ENCODE results near the gene LAMP2. TPM values are rescaled to one million over a fixed set of nuclear protein-coding genes. Genes with fewer than 3 reads are reported as not detected.

The LAMP2 gene
- total and polyA plus RNA-seq, 9 of the 15 experiments (the other 6 are each of a cell fraction or from before 2014, with no cell fraction given), result 22.3 to 77.7 (median 48.6) TPM

DNA sequence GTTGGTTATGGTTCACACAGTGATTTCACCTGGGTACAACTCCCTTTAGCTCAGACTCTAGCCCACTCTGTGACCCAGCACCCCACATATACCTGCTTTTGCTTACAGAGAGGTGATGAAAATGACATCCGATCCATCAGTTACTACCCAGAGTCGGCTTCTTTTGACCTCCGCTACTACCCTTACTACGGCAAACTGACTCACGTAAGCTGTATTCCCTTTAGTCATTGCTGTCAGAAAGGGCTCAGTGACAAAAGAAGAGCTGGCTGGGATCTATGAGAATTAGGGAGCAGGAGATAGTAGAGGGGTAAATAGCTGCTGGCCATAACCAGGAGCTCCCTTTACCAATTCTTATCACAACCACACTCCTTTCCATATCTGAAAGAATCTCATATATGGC lies 90.5 kb downstream of the LAMP2 start:
- no peak for DNase-seq (ENCODE audit: extremely low read depth in 1 of 4, low spot score in 3 of 4)
- H3K27ac ChIP-seq (ENCODE audit: extremely low read depth, low read depth, low read length), result no peak overlapping the region
- intact Hi-C loops (cut with micrococcal nuclease), result no loop called here

More for the DNA sequence above, 90.5 kb downstream of the LAMP2 start:
- ATAC-seq, result no peak
- Histone ChIP-seq H3K9me1 (ENCODE audit: control insufficient read depth, insufficient read depth, low read length) (no peaks in the 10 kb centered on the region), H3K9ac (ENCODE audit: insufficient read depth in 1 of 2, low read depth in 2 of 2, low read length in 2 of 2) (no peak overlapping the region), H3K79me2 (ENCODE audit: control insufficient read depth, insufficient read depth, low read length) (no peaks in the 10 kb centered on the region), H3K4me3 (no peak overlapping the region), H3K27me3 (ENCODE audit: control insufficient read depth in 2 of 2, insufficient read depth in 2 of 2, low read length in 2 of 2) (peaks cover 0 to 7% of the 10 kb centered on the region in 2 experiments; a peak in 1 of 5 replicates), H2AFZ (ENCODE audit: low read depth, low read length) (no peak overlapping the region), H4K20me1 (replicated peaks; ENCODE audit: control insufficient read depth, insufficient read depth, low read length) (no peaks in the 10 kb centered on the region), H3K36me3 (ENCODE audit: control insufficient read depth, insufficient read depth, low read length) (no peaks in the 10 kb centered on the region), H3K4me2 (ENCODE audit: insufficient read depth, low read length) (no peak overlapping the region), H3K9me3 (replicated peaks; ENCODE audit: control insufficient read depth, insufficient read depth, low read depth, low read length) (no peaks in the 10 kb centered on the region), H3K4me1 (replicated peaks in 1 of 2; ENCODE audit: control insufficient read depth in 2 of 2, insufficient read depth in 2 of 2, low read length in 2 of 2) (no peaks in the 10 kb centered on the region)
- FAIRE-seq, result no peak
- TF ChIP-seq ELF1 (tag; IDR thresholded peaks at IDR 0.05) (no peak), CREM (IDR thresholded peaks at IDR 0.05; ENCODE audit: low read depth) (no peak), BRCA1 (IDR thresholded peaks at IDR 0.05) (no peak), BRCA1 (CRISPR knock-in tag; IDR thresholded peaks at IDR 0.05) (no peak)
- TF ChIP-seq, protein P1, sequence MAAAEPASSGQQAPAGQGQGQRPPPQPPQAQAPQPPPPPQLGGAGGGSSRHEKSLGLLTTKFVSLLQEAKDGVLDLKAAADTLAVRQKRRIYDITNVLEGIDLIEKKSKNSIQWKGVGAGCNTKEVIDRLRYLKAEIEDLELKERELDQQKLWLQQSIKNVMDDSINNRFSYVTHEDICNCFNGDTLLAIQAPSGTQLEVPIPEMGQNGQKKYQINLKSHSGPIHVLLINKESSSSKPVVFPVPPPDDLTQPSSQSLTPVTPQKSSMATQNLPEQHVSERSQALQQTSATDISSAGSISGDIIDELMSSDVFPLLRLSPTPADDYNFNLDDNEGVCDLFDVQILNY (CRISPR knock-in tag; IDR thresholded peaks at IDR 0.05), result no peak
- TF ChIP-seq, protein P2, sequence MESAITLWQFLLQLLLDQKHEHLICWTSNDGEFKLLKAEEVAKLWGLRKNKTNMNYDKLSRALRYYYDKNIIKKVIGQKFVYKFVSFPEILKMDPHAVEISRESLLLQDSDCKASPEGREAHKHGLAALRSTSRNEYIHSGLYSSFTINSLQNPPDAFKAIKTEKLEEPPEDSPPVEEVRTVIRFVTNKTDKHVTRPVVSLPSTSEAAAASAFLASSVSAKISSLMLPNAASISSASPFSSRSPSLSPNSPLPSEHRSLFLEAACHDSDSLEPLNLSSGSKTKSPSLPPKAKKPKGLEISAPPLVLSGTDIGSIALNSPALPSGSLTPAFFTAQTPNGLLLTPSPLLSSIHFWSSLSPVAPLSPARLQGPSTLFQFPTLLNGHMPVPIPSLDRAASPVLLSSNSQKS (CRISPR knock-in tag; IDR thresholded peaks at IDR 0.05), result no peak
- ChIA-PET CTCF (ENCODE audit: low intra/inter-chr PET ratio) (no interaction called here), POLR2A (no interaction called here)
- no TSS peak for BruUV-seq (replicated peaks)
- in situ Hi-C loops (cut with MboI), result no loop called here
- WGBS (ENCODE audit: insufficient coverage, low coverage, missing lambda C conversion rate), result 13% methylated on average over 5 of the region's 5 CpGs

Small RNAs within 50 kb of the gene (small RNA-seq; reads per million reads assigned to genes)
- gene RNU7-37P, result not detected

Other genes with a start within 250 kb of the LAMP2 start
- 12.4 and 13.0 TPM in 2 replicates for gene ZBTB33, start 218.5 kb downstream of the LAMP2 start, total RNA-seq (2014; rRNA removed)
- gene ZBTB33, start 218.5 kb downstream of the LAMP2 start, total RNA-seq (2014; rRNA removed; fragmentation: Illumina TruSeq; extraction: Trizol), result 29.8 and 30.4 TPM in 2 replicates
- gene ZBTB33, start 218.5 kb downstream of the LAMP2 start, total RNA-seq (2015; rRNA removed; fragmentation: Illumina TruSeq; extraction: Trizol), result 25.3 and 28.2 TPM in 2 replicates
- gene ZBTB33, start 218.5 kb downstream of the LAMP2 start, total RNA-seq (2021), result 20.7 and 21.3 TPM in 2 replicates
- gene ZBTB33, start 218.5 kb downstream of the LAMP2 start, polyA plus RNA-seq (2011; rRNA removed), result 13.8 and 15.6 TPM in 2 replicates
- 19.2 and 22.9 TPM in 2 replicates for gene ZBTB33, start 218.5 kb downstream of the LAMP2 start, polyA plus RNA-seq (2014; fragmentation: Illumina TruSeq; extraction: Trizol)
- 1 to 10 TPM; 5.6 to 9.1 TPM for gene ZBTB33, start 218.5 kb downstream of the LAMP2 start, polyA plus RNA-seq (2014; fragmentation: Nextera tagmentation; extraction: Ambion mirVana)
- 11.3 and 12.6 TPM in 2 replicates for gene ZBTB33, start 218.5 kb downstream of the LAMP2 start, polyA plus RNA-seq (2014; rRNA removed)
- not detected in 2 replicates for gene TMEM255A, start 157.8 kb downstream of the LAMP2 start, total RNA-seq (2014; rRNA removed)
- not detected in 2 replicates for gene TMEM255A, start 157.8 kb downstream of the LAMP2 start, total RNA-seq (2014; rRNA removed; fragmentation: Illumina TruSeq; extraction: Trizol)
- gene TMEM255A, start 157.8 kb downstream of the LAMP2 start, total RNA-seq (2015; rRNA removed; fragmentation: Illumina TruSeq; extraction: Trizol), result not detected in 2 replicates
- not detected in 2 replicates for gene TMEM255A, start 157.8 kb downstream of the LAMP2 start, total RNA-seq (2021)
- not detected in 2 replicates for gene TMEM255A, start 157.8 kb downstream of the LAMP2 start, polyA plus RNA-seq (2011; rRNA removed)
- not detected in 2 replicates for gene TMEM255A, start 157.8 kb downstream of the LAMP2 start, polyA plus RNA-seq (2014; fragmentation: Illumina TruSeq; extraction: Trizol)
- gene TMEM255A, start 157.8 kb downstream of the LAMP2 start, polyA plus RNA-seq (2014; fragmentation: Nextera tagmentation; extraction: Ambion mirVana), result under 1 TPM in 1 of 2 experiments, not detected in 1; 0.01 TPM
- not detected in 2 replicates for gene TMEM255A, start 157.8 kb downstream of the LAMP2 start, polyA plus RNA-seq (2014; rRNA removed)
- 0.18 TPM in 1 of 2 replicates, not detected in the other for gene ATP1B4, start 107.2 kb downstream of the LAMP2 start, total RNA-seq (2014; rRNA removed)
- gene ATP1B4, start 107.2 kb downstream of the LAMP2 start, total RNA-seq (2014; rRNA removed; fragmentation: Illumina TruSeq; extraction: Trizol), result not detected in 2 replicates
- gene ATP1B4, start 107.2 kb downstream of the LAMP2 start, total RNA-seq (2015; rRNA removed; fragmentation: Illumina TruSeq; extraction: Trizol), result 0.04 TPM in 2 replicates
- not detected in 2 replicates for gene ATP1B4, start 107.2 kb downstream of the LAMP2 start, total RNA-seq (2021)
- not detected in 2 replicates for gene ATP1B4, start 107.2 kb downstream of the LAMP2 start, polyA plus RNA-seq (2011; rRNA removed)
- 0.04 TPM in 1 of 2 replicates, not detected in the other for gene ATP1B4, start 107.2 kb downstream of the LAMP2 start, polyA plus RNA-seq (2014; fragmentation: Illumina TruSeq; extraction: Trizol)
- not detected for gene ATP1B4, start 107.2 kb downstream of the LAMP2 start, polyA plus RNA-seq (2014; fragmentation: Nextera tagmentation; extraction: Ambion mirVana)
- gene ATP1B4, start 107.2 kb downstream of the LAMP2 start, polyA plus RNA-seq (2014; rRNA removed), result not detected in 2 replicates
- gene CUL4B, start 91.7 kb upstream of the LAMP2 start, total RNA-seq (2014; rRNA removed), result 14.7 and 15.0 TPM in 2 replicates
- gene CUL4B, start 91.7 kb upstream of the LAMP2 start, total RNA-seq (2014; rRNA removed; fragmentation: Illumina TruSeq; extraction: Trizol), result 41.5 and 49.0 TPM in 2 replicates
- 35.4 and 37.5 TPM in 2 replicates for gene CUL4B, start 91.7 kb upstream of the LAMP2 start, total RNA-seq (2015; rRNA removed; fragmentation: Illumina TruSeq; extraction: Trizol)
- gene CUL4B, start 91.7 kb upstream of the LAMP2 start, total RNA-seq (2021), result 40.9 and 43.2 TPM in 2 replicates
- 41.7 and 51.7 TPM in 2 replicates for gene CUL4B, start 91.7 kb upstream of the LAMP2 start, polyA plus RNA-seq (2011; rRNA removed)
- gene CUL4B, start 91.7 kb upstream of the LAMP2 start, polyA plus RNA-seq (2014; fragmentation: Illumina TruSeq; extraction: Trizol), result 33.9 and 39.0 TPM in 2 replicates
- 10 to 100 TPM; 15.5 to 23.6 TPM for gene CUL4B, start 91.7 kb upstream of the LAMP2 start, polyA plus RNA-seq (2014; fragmentation: Nextera tagmentation; extraction: Ambion mirVana)
- gene CUL4B, start 91.7 kb upstream of the LAMP2 start, polyA plus RNA-seq (2014; rRNA removed), result 25.8 and 33.5 TPM in 2 replicates
- gene MCTS1, start 134.8 kb upstream of the LAMP2 start, total RNA-seq (2014; rRNA removed), result 64.9 and 65.3 TPM in 2 replicates
- 153 and 171 TPM in 2 replicates for gene MCTS1, start 134.8 kb upstream of the LAMP2 start, total RNA-seq (2014; rRNA removed; fragmentation: Illumina TruSeq; extraction: Trizol)
- 140 and 152 TPM in 2 replicates for gene MCTS1, start 134.8 kb upstream of the LAMP2 start, total RNA-seq (2015; rRNA removed; fragmentation: Illumina TruSeq; extraction: Trizol)
- 101 and 114 TPM in 2 replicates for gene MCTS1, start 134.8 kb upstream of the LAMP2 start, total RNA-seq (2021)
- 149 and 204 TPM in 2 replicates for gene MCTS1, start 134.8 kb upstream of the LAMP2 start, polyA plus RNA-seq (2011; rRNA removed)
- gene MCTS1, start 134.8 kb upstream of the LAMP2 start, polyA plus RNA-seq (2014; fragmentation: Illumina TruSeq; extraction: Trizol), result 145 and 148 TPM in 2 replicates
- gene MCTS1, start 134.8 kb upstream of the LAMP2 start, polyA plus RNA-seq (2014; fragmentation: Nextera tagmentation; extraction: Ambion mirVana), result 100 to 1,000 TPM; 270 to 300 TPM
- 117 and 120 TPM in 2 replicates for gene MCTS1, start 134.8 kb upstream of the LAMP2 start, polyA plus RNA-seq (2014; rRNA removed)
- gene C1GALT1C1, start 160.8 kb upstream of the LAMP2 start, total RNA-seq (2014; rRNA removed), result 10.0 and 10.2 TPM in 2 replicates
- gene C1GALT1C1, start 160.8 kb upstream of the LAMP2 start, total RNA-seq (2014; rRNA removed; fragmentation: Illumina TruSeq; extraction: Trizol), result 15.9 and 16.6 TPM in 2 replicates
- gene C1GALT1C1, start 160.8 kb upstream of the LAMP2 start, total RNA-seq (2015; rRNA removed; fragmentation: Illumina TruSeq; extraction: Trizol), result 15.9 and 18.1 TPM in 2 replicates
- gene C1GALT1C1, start 160.8 kb upstream of the LAMP2 start, total RNA-seq (2021), result 9.6 TPM in 2 replicates
- 14.9 and 25.6 TPM in 2 replicates for gene C1GALT1C1, start 160.8 kb upstream of the LAMP2 start, polyA plus RNA-seq (2011; rRNA removed)
- 14.0 and 17.1 TPM in 2 replicates for gene C1GALT1C1, start 160.8 kb upstream of the LAMP2 start, polyA plus RNA-seq (2014; fragmentation: Illumina TruSeq; extraction: Trizol)
- gene C1GALT1C1, start 160.8 kb upstream of the LAMP2 start, polyA plus RNA-seq (2014; fragmentation: Nextera tagmentation; extraction: Ambion mirVana), result 10 to 100 TPM; 46.4 to 49.4 TPM
- gene C1GALT1C1, start 160.8 kb upstream of the LAMP2 start, polyA plus RNA-seq (2014; rRNA removed), result 14.6 and 15.1 TPM in 2 replicates

Data from K562 (cell line).